Stimulated activated CD8-positive, alpha-beta memory T cell treated with anti-CD3 and anti-CD28 coated beads, Interleukin-15, amount 100 ng/mL, for 48 hours (primary cell): ENCODE results near the gene FAM3C.
A peak's percentile ranks its signal among the peaks of the same experiment; 100 is the strongest.
"Not testable (repeated sequence)": the region's sequence is repeated elsewhere in the genome, so short reads cannot be mapped to it uniquely, and the experiment has no call there.

ENCODE experiments used
- DNase-seq, 2 donors: peaks; one replicate each; pipeline ENCODE4 v3.0.0-alpha.2; 2020; ENCODE audit warnings: low read depth in 2 of 2

Gene FAM3C

DNA sequence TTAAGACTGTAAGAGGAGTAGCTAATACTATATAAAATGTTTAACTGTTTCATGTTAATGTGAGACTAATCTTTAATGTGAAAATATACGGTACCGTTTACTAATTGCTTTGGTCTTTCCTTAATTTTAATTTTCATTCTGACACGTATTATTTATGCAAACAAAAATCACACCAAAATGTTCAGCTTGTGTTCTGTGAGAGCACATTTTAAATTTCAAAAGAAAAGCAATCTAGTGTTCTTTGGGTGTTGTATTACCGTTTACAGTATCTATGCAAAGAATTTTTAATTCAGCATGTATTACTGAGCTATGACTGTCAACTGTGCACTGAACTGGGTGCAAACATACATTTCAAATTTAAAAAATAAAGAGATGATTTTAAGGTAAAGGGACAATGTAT lies 65.1 kb downstream of the FAM3C start:
- DNase-seq = no peak

DNA sequence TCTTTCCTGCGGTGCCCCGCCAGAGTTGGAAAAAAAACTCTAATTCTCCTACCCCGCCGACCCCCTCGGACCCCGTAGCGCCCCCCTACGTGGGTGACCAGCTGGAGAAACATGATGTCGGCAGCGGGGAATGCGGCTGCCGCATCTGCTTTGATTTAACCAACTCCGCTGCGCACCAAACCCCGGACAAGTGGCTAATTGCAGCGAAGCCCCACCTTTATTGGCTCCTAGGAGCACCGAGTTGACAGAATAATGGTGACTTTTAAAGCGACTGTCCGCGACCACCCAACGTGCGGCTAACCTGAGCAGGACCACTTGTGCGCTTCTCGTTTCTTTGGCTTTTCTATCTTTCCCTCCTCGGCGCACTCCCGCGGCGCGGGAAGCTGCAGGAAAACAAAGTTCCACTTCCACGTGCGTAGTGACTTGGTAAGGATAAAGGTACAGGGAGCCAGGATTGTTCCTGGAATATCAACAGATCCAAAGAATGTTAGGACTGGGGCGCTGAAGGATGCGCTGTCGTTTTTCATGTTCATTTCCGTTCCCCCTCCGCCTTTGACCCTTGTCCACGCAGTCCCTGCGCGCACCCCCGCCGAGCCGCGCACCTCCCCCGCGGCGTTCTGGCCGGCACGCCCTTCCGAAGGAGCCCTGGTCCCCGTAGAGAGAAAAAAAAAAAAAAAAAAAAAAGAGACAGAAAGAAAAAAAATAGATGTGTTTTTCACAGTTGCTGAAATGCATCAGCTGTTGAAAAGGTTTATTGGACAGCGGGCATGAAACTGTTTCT lies 65.9 kb downstream of the FAM3C start:
- no peak for DNase-seq

DNA sequence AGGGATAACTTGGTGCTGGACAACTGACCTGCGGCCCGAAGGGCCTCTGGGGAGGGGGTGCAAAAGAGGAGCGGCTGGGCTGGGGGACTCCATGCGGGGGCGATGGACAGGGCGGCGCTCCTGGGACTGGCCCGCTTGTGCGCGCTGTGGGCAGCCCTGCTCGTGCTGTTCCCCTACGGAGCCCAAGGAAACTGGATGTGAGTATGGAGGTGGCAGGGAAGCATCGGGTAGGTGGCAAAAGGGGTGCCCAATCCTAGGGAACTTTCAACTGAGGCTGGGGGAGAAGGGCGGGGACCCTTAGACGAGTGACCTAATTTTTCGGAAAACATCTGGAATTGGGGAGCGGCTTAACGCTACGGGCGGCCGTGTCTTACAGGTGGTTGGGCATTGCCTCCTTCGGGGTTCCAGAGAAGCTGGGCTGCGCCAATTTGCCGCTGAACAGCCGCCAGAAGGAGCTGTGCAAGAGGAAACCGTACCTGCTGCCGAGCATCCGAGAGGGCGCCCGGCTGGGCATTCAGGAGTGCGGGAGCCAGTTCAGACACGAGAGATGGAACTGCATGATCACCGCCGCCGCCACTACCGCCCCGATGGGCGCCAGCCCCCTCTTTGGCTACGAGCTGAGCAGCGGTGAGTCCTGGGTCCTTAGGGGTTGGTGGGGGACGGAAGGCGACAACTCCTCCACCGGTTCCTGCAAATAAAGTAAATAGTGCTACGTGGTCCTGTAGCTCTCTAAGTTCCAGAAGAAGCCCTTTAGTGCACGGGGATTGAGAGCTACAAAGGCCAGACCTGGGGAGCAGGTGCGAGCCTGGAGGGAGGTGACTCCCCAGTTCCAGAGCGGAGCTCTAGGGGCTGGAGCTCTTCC lies 66.7 kb downstream of the FAM3C start:
- peak in 1 of 2 donors; percentile 4 for DNase-seq

DNA sequence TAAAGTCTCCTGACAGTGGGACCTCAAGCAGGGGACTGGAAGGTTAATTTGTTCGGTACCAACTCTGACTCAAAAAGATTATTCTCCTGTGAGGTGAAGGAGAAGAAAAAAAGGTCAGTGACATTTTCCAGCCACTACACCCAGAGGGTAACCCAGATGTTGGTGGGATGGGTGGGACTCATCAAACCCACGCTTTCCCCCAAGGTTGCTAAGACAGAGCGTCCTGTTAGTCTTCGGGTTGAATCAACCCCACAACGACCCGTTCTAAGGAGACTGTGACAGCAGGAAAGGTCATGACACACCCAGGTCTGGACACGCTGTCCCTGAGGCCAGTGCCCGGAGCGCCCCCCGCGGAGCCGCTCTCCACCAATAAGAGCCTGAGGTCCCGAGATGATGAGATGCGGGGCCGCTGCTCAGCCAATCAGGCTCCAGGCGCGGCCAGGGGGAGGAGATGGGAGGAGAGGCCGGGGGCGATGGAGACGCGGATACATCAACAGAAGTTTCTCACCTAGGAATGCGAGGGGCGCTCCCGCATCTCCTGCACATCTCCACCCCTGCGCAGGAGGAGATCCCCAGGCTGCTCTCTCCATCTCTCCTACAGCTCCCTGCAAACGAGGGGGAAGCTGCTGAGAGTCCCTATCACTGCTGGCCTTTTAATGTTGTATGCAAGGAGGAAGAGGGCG lies 67.5 kb downstream of the FAM3C start, which contains the start of gene WNT16:
Gene WNT16, plus strand, starts transcription at position 493 of the 683 bp plus-strand sequence. CDS start 293 bp downstream, outside the sequence.
- no peak for DNase-seq

DNA sequence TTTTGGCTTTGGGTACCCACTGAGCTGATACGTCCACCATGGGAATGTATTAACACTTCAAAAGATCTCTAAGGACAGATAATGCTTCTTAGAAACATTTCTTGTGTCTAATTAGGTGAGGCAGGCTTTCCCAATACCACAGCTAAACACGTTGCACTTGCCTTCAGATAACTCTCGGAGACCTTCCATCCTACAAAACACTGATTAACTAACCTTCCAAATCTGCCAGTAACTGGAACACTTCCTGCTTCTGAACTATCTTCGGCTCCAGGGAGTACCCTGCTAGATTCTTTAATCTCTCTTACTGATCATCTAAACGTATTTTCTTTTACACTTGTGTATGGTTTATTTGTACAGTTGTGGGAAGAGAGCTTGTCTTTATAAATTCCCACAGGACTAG lies 68.4 kb downstream of the FAM3C start:
- DNase-seq = no peak

DNA sequence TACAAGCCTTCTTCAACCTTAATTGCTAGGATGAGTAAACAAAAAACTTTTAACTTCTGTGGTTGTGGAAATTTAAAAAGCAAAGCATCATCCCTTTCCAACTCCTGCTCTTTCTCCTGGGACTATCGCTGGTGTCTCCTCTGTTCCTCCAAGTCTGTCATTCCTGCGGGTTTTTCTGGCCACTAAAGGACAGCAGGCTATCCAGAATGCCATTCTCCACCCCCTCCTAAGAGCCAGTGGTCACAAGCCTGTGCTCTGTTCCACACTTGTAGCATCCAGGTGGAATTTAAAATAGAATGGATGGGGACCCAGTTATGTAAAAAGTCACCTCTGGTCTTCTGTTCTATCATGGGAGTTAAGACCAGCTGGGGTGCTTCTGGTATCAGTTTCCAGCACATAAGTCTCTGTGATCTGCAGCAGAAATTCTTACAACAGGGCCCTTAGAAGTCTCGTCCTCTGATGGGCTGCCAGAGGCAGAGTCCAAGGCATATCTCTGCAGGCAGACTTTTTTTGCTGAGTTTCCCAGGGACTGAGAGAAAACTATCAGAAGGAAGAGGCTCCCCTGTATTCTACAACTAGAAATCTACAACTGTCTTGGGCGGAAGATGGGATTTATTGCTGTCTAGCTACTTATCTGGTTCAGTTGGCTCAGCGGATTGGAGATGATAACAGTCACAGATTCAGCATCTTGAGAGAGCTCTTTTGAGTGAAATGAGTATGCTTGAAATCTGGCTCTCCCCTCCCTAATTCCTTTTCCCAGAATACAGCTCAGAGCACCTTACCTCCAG lies 72.4 kb downstream of the FAM3C start:
- DNase-seq = no peak

DNA sequence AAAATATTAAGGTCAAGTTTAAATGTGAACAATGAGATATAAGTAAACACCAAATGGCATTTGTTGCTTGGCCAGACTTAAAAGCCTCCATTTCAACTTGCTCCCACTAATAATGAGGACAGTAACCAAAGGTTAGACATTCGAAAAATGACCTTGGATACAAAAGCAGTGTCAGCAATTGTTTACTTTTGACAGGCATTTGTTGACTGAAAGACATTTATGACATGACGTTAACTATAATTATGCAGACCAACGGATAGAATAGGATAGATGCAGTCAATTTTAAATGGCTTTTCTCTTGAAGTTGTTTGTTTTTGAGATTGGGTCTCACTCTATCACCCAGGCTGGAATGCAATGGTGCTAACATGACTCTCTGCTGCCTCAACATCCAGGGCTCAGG lies 73.6 kb downstream of the FAM3C start:
- DNase-seq = no peak

DNA sequence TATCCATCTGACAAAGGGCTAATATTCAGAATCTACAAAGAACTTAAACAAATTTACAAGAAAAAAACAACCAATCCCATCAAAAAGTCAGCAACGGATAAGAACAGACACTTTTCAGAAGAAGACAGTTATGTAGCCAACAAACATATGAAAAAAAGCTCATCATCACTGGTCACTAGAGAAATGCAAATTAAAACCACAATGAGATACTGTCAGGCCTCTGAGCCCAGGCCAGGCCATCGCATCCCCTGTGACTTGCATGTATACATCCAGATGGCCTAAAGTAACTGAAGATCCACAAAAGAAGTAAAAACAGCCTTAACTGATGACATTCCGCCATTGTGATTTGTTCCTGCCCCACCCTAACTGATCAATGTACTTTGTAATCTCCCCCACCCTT lies 80.9 kb downstream of the FAM3C start:
- not testable (repeated sequence) for DNase-seq

DNA sequence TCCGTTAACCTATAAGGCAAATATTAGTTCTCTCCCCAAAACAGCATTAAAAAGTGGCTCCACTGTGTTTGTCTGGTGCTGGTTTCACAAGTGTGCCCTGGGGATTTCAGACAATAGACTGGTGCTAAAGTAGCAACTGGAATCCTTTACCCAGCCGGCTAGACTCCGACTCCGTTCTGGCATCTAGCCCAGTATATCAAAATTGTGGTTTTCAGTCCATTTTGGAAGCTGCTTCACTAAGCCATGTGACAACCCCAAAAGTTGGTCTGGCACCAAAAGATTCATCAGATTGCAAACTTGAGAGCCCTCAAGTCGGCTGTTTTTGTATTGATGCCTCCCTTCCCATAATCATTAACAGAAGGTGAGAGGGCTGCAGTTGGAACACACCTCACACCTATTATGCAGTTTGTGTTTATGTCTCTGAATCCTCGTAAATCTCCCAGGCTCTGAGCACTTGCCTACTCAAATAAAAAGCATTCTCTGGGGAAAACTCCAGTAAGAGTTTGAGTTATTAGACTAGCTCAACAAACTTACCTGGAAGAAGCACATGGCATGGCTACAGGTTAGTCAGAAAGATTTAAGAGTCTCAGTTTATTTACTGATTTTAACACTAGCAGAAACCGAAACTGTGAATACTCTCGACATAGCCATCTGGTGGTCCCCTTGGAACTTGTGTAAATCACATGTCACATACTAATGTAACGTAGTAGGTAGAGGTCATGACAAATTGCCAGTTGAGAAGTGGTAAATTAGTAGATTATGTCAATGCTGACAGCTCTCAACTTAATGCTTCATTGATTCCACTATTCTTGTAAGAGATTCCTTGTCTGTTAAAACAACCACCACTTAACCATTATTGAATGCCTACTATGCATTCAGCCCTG lies 82.1 kb downstream of the FAM3C start:
- DNase-seq = no peak

DNA sequence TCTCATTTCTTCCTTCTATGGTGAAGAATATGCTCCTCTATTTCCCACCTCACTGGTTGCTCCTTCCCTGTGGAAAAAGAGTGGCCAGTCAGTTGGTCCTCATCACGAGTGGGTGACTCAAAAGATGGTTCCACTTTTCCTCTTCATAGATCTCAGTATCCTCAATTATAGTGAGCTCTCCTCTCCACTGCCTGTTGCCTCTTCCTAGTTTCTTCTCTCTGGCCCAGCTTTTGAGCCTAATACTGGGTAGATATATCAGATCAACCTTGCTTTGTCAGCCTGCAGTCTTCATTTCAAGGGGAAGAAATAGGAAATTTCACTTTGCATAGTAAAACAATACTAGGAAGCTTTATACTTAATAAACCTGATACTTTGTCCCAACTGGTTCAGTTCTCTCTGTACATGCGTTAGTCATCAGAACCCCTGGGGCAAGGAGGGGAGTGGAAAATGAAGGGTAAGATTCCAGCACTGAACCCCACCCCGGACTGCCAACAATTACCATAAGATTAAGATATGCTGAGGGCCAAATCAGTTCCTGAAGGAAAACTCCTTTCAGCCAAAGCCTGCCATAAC lies 82.8 kb downstream of the FAM3C start:
- DNase-seq = no peak

DNA sequence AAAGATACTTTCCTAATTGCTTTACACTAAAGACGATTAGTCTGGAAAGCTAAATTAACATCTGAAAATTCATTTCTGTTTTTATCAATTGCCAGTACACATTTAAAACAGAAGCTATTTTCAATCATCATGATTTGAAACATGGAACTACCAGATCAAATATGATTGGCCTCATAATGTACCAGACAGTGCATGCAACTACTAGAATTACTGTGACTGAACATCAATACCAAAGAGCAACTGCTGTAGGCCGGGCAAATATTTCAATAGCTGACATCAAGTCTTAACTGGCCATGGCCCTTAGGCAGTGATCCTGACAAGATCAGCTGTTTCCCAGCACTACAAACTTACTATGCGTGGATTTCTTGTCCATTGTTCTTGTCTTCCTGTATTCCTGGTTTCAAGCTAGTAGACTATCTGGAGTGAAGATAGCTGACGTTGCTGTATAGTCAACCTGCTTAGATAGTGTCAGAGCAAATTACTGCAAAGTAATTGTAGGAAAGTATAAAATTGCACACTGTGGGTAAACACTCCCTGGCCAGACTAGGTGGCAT lies 89.0 kb downstream of the FAM3C start:
- no peak for DNase-seq

DNA sequence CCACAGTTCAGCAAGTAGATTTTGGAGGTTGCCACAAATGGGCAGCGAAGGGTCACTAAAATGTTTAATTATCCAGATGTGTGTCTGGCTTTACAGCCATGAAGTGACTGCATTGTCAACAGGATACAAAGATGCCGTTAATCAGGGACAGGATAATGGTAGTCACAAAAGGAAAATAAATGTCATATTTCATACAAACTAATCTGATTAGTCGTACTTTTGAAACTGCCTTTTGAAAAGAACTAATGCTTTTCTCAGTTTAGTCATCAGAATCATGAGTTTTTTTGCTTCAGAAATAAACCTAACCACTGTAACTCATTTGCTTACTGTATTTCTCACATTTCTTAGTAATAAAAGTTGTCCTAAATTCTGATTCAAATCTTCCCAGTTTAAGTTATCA lies 89.5 kb downstream of the FAM3C start:
- no peak for DNase-seq

DNA sequence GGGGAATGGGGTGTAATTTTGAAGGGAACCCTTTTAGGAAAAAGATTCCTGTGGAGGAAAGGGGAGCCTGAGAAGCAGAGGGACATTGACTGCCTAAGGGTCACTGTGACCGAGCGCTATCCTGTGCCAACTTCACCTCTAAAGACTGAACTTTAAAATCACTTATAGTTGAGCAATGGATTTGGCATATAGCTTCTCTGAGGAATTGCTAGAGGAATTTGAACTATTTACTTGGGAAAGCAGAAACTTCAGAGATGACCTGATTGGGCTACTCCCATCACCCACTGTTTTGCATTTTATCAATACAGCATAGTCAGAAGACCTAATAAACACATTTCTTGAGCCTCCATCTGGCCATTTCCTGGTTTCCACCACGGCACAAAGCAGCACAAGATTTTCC lies 91.0 kb downstream of the FAM3C start:
- DNase-seq = no peak

DNA sequence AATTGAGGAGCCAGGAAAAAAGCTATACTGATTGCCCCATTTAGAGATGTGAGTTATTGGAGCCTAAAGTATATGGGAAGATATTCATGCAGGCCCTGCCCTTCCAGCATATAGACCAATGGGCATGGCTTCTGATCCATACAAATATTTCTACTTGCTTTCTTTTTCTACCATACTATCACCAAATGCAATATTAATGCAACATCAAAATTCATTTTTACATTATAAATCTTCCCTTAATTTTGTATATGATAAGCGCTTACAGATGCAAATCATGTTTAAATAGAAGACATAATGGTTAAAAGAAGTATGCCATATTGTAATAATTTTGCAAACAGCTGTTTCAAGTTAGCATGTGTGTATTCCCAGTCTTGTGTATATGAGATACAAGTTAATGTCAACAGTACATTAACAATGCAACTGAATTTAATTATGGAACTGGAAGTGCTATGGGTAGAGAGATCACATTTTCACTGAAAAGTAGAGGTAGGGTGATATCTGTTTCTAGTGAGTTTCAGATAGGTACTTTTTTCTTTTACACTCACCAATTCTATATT lies 91.9 kb downstream of the FAM3C start:
- DNase-seq = no peak

DNA sequence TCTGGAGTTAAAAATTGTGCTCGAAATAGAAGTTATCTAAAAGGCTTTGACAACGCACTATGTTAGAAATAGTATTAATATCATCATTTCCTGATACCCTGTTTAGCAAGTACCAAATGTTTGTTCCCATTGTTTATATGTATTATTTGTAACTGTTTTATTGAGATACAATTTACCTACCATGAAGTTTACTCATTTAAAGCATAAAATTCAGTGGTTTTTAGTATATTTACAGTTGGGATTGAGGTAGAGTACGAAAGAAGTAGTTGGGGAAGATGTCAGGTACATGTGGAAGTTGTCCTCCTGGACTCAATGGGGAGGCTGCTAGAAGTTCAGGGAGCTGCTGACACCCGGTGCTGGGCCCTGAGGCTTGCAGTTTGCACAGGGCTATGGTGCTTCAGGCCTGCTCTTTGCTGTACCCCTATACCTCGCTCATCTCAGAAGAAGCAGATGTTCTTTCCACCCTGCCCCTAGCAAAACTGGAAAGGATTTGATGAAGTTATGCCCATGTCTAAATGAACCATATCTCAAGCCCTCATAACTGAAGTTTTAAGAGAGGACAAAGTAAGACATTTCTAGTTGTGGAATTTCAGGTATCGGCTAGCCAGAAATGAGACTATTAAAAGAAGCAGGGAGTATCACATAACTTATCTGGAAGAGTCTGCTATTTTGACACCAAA lies 92.5 kb downstream of the FAM3C start:
- no peak for DNase-seq

DNA sequence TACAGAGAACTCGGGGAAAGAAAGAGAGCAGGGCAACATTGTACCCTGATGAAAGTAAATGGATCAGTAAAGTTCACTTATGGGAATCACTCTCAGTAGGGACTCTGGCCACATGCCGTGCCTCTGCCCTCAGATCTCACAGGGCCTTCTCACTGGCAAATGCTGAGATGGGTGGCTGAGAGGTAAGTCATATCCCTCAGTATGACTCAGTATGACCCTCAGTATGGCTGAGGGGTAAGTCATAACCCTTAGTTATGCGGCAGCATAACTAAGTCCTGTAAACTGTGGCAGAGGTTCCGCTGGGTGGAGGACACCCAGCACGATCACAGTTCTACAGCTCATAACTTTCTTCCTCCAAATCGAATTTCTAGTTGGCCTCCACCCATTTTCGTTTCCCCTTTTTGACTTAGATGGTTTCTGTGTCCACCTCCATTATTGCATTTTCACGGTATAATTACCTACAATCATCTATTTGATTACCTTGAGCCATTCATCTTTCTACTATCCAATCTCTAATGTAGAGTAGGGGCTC lies 93.8 kb downstream of the FAM3C start:
- DNase-seq = no peak

DNA sequence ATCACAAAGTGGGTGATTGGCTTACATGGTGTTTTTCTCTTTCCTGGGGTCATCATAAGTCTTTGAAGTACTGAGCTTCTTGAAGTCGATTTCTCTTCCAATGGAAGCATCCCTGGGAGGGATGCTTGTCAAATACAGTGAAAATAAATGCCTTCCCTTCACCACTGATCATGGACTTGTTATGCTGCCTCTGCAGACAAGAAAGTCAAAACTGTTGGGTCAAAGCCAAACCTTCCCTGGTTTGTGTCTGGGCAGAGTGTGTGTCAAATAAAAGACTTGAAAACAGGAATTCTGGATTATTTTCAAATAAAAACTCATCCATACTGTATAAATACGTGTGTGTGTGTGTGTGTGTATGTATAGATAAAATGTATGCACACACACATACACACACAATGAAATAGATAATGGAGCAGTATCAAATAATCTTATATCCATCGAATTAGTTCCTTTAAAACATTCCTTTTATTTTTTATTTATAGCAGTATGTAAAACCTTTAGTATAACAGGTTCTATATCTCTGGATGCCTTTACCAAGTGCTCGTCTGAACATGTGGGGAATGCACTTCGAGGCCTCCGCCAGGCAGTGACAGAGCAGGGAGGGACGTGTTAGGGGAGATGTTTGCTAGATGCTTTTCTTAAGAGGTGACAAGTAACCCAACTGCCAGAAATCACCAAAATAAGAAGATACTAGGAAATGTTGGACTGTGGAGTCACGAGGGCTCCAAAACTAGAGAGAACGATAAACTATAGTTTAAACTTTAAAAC lies 94.5 kb downstream of the FAM3C start:
- DNase-seq = no peak
